Kidney (tissue), 14 donors: ENCODE data around the gene CADPS. TPM values are rescaled to one million over a fixed set of nuclear protein-coding genes. Genes with fewer than 3 reads are reported as not detected.

ENCODE experiments used
- DNase-seq, 5 donors: peaks; one replicate each; pipeline ENCODE4 v3.0.0-alpha.2; 2013 to 2020
- FAIRE-seq: peaks from 2 replicates; lab custom pipeline; 2012; peaks lifted over from hg19 to GRCh38; lab: Jason Lieb, UNC
- H3K27ac ChIP-seq, 2 donors: one replicate each; pipeline ENCODE4 v1.7.0; 2013; ENCODE audit warnings: low read depth in 2 of 2, low read length in 2 of 2, inconsistent platforms in 1 of 2
- H3K27me3 ChIP-seq: one replicate; pipeline ENCODE4 v1.7.1; 2013; ENCODE audit warnings: low read length, inconsistent platforms; ENCODE audit not compliant: control insufficient read depth, insufficient read depth
- H3K36me3 ChIP-seq, 3 donors: one replicate each; pipeline versions ENCODE4 v1.7.0 to v1.7.1; 2013; ENCODE audit warnings: low read length in 3 of 3, control low read depth in 1 of 3, inconsistent platforms in 1 of 3; ENCODE audit not compliant: insufficient read depth in 3 of 3, control insufficient read depth in 2 of 3
- H3K4me1 ChIP-seq, 3 donors: one replicate each; pipeline versions ENCODE4 v1.7.0 to v1.7.1; 2013; ENCODE audit warnings: low read length in 3 of 3, inconsistent platforms in 1 of 3, low read depth in 1 of 3; ENCODE audit not compliant: control insufficient read depth in 2 of 3, insufficient read depth in 2 of 3
- H3K4me3 ChIP-seq, 3 donors: one replicate each; pipeline versions ENCODE4 v1.7.0 to v1.8.1; 2013; ENCODE audit warnings: low read length in 3 of 3, control low read depth in 1 of 3, inconsistent platforms in 1 of 3
- H3K9ac ChIP-seq, 3 donors: one replicate each; pipeline versions ENCODE4 v1.7.0 to v1.7.1; 2013; ENCODE audit warnings: low read length in 3 of 3, control low read depth in 1 of 3, inconsistent platforms in 1 of 3
- H3K9me3 ChIP-seq, 3 donors: one replicate each; pipeline versions ENCODE4 v1.7.0 to v1.7.1; 2013; ENCODE audit warnings: low read length in 3 of 3, control low read depth in 1 of 3, inconsistent platforms in 1 of 3; ENCODE audit not compliant: control insufficient read depth in 2 of 3, insufficient read depth in 1 of 3
- CTCF ChIP-seq: IDR thresholded peaks from 3 replicates; pipeline ENCODE4 v1.5.1; 2012; ENCODE audit warnings: mild to moderate bottlenecking, moderate library complexity, borderline replicate concordance; ENCODE audit not compliant: insufficient read depth; ENCODE audit errors: extremely low read depth
- intact Hi-C: fragments of 100-400 bp; cut with DNase I; formaldehyde crosslinking; loops from one replicate; pipeline ENCODE4 v1.11.1; 2022
- polyA plus RNA-seq: library from polyadenylated mRNA; stranded (reverse); fragments of 350-450 nt; fragmentation: Illumina TruSeq; extraction: RNeasy Lipid Tissue Mini Kit (QIAGEN cat#74804); gene quantifications from one replicate; pipeline ENCODE4 v1.2.3, GENCODE V29; 2014; ENCODE audit warnings: low read depth, low replicate concordance; ENCODE audit not compliant: insufficient read depth
- total RNA-seq: library from RNA; stranded (reverse); fragmentation: NEBNext Ultra II Directional; extraction: Animal tissue kit (Norgen Biotek cat#: 25700); gene quantifications from one replicate; pipeline ENCODE4 v1.2.1, GENCODE V29; 2021
- donor health status: control.
- donor health status: control.
- donor health status: control.
- donor health status: control.
- donor health status: control.
- donor health status: DM: yes; HTN: yes; CAD: no.
- donor health status: Normal renal cell carcinoma (clear cell type).

The CADPS gene
- total and polyA plus RNA-seq, 2 donors from 2014 or later, result 0.98 TPM; not detected in 1

- DNase-seq, result no peak
- Histone ChIP-seq H3K27ac (no peak overlapping the region), H3K36me3 (no peaks in the 10 kb centered on the region), H3K27me3 (no peaks in the 10 kb centered on the region), H3K4me1 (no peaks in the 10 kb centered on the region), H3K9ac (no peak overlapping the region), H3K9me3 (no peaks in the 10 kb centered on the region), H3K4me3 (no peak overlapping the region)
- no peak for FAIRE-seq
- intact Hi-C loops, result no loop called here
- TF ChIP-seq CTCF, result no peak
Observed at GRCh38 chr3:62647711-62648110, 227.5 kb downstream of the CADPS start.

- no peaks in the 10 kb centered on the region for H3K36me3 ChIP-seq
- no peaks in the 10 kb centered on the region for H3K27me3 ChIP-seq
- intact Hi-C loops, result no loop called here
- TF ChIP-seq CTCF, result no peak
- H3K4me1 ChIP-seq, result no peaks in the 10 kb centered on the region
- H3K9ac ChIP-seq, result no peak overlapping the region
- H3K27ac ChIP-seq, result no peak overlapping the region
- no peak for DNase-seq
- no peak for FAIRE-seq
- H3K9me3 ChIP-seq, result no peaks in the 10 kb centered on the region
- H3K4me3 ChIP-seq, result no peak overlapping the region
Observed at GRCh38 chr3:62644493-62644892, 230.7 kb downstream of the CADPS start.

GRCh38 chr3:62638316-62638715 lies 236.9 kb downstream of the CADPS start:
- intact Hi-C loops, result no loop called here
- TF ChIP-seq CTCF, result no peak
- Histone ChIP-seq H3K4me1 (no peaks in the 10 kb centered on the region), H3K27ac (no peak overlapping the region), H3K27me3 (no peaks in the 10 kb centered on the region), H3K36me3 (no peaks in the 10 kb centered on the region), H3K9ac (no peak overlapping the region), H3K9me3 (no peaks in the 10 kb centered on the region), H3K4me3 (no peak overlapping the region)
- DNase-seq, result no peak
- FAIRE-seq, result no peak

GRCh38 chr3:62636235-62636826 lies 238.9 kb downstream of the CADPS start:
- intact Hi-C loops, result no loop called here
- H3K9ac ChIP-seq, result no peak overlapping the region
- no peak for TF ChIP-seq CTCF
- H3K36me3 ChIP-seq, result no peaks in the 10 kb centered on the region
- H3K27me3 ChIP-seq, result no peaks in the 10 kb centered on the region
- FAIRE-seq (no peak), DNase-seq (no peak)
- no peak overlapping the region for H3K27ac ChIP-seq
- H3K9me3 ChIP-seq, result no peaks in the 10 kb centered on the region
- no peaks in the 10 kb centered on the region for H3K4me1 ChIP-seq
- H3K4me3 ChIP-seq, result no peak overlapping the region
